GM21737 (cell line): ENCODE results near the gene OTULINL.
A peak's percentile ranks its signal among the peaks of the same experiment; 100 is the strongest.
"Not testable (repeated sequence)": the region's sequence is repeated elsewhere in the genome, so short reads cannot be mapped to it uniquely, and the experiment has no call there.

ENCODE experiments used
- ATAC-seq: cut with Tn5 transposase; IDR thresholded peaks from one replicate; pipeline ENCODE4 v1.9.1; 2021; ENCODE audit warnings: mild to moderate bottlenecking, moderate library complexity; ENCODE audit not compliant: unreplicated experiment

OTULINL gene

GRCh38 chr5:14581106-14581890 lies at the start of gene OTULINL:
TSS of gene OTULINL (plus strand) at chr5:14581792. CDS start at chr5:14581895, 103 bp downstream.
- ATAC-seq = peak; percentile 99

GRCh38 chr5:14532180-14532579 lies 49.4 kb upstream of the OTULINL start:
- ATAC-seq = no peak

GRCh38 chr5:14534773-14535172 lies 46.8 kb upstream of the OTULINL start:
- no peak for ATAC-seq

- no peak for ATAC-seq
Measured at GRCh38 chr5:14545308-14545707, 36.3 kb upstream of the OTULINL start.

GRCh38 chr5:14545862-14546261 lies 35.7 kb upstream of the OTULINL start:
- no peak for ATAC-seq

- no peak for ATAC-seq
Measured at GRCh38 chr5:14547666-14548065, 33.9 kb upstream of the OTULINL start.

GRCh38 chr5:14551211-14551610 lies 30.4 kb upstream of the OTULINL start:
- ATAC-seq = no peak

- ATAC-seq = no peak
Measured at GRCh38 chr5:14552017-14552416, 29.6 kb upstream of the OTULINL start.

- ATAC-seq = not testable (repeated sequence)
Measured at GRCh38 chr5:14554288-14554687, 27.3 kb upstream of the OTULINL start.

GRCh38 chr5:14556015-14556414 lies 25.6 kb upstream of the OTULINL start:
- no peak for ATAC-seq

GRCh38 chr5:14557203-14557770 lies 24.3 kb upstream of the OTULINL start:
- no peak for ATAC-seq

- no peak for ATAC-seq
Measured at GRCh38 chr5:14557791-14558415, 23.7 kb upstream of the OTULINL start.

- no peak for ATAC-seq
Measured at GRCh38 chr5:14560091-14560595, 21.4 kb upstream of the OTULINL start.

- no peak for ATAC-seq
Measured at GRCh38 chr5:14561741-14562140, 19.9 kb upstream of the OTULINL start.

GRCh38 chr5:14568333-14568732 lies 13.3 kb upstream of the OTULINL start:
- no peak for ATAC-seq

GRCh38 chr5:14569948-14570691 lies 11.5 kb upstream of the OTULINL start:
- no peak for ATAC-seq

- no peak for ATAC-seq
Measured at GRCh38 chr5:14571901-14572300, 9.7 kb upstream of the OTULINL start.

- ATAC-seq = no peak
Measured at GRCh38 chr5:14572385-14572784, 9.2 kb upstream of the OTULINL start.

- ATAC-seq = no peak
Measured at GRCh38 chr5:14572836-14573235, 8.8 kb upstream of the OTULINL start.

GRCh38 chr5:14574096-14574495 lies 7.5 kb upstream of the OTULINL start:
- no peak for ATAC-seq

- no peak for ATAC-seq
Measured at GRCh38 chr5:14574891-14575508, 6.6 kb upstream of the OTULINL start.
